ENCODE results near the gene MPPED1. TPM values are rescaled to one million over a fixed set of nuclear protein-coding genes. Genes with fewer than 3 reads are reported as not detected.

The MPPED1 gene
- total RNA-seq, 1 donor from 2014 or later, result not detected

- H3K9ac ChIP-seq (ENCODE audit: low read length), result no peak overlapping the region
- no peak overlapping the region for H3K27ac Mint-ChIP-seq (ENCODE audit: unreplicated experiment)
- no peak for FAIRE-seq
- no peak overlapping the region for H3K4me3 Mint-ChIP-seq (ENCODE audit: unreplicated experiment)
- H3K27me3 Mint-ChIP-seq (ENCODE audit: low read depth, unreplicated experiment), result peaks cover 59% of the 10 kb centered on the region
- no peaks in the 10 kb centered on the region for H3K79me2 ChIP-seq (ENCODE audit: insufficient read depth, low read length)
- no peaks in the 10 kb centered on the region for H3K36me3 ChIP-seq (ENCODE audit: insufficient read depth, low read length)
- H4K20me1 ChIP-seq (ENCODE audit: insufficient read depth, low read length), result no peaks in the 10 kb centered on the region
- H3K27ac ChIP-seq (ENCODE audit: low read depth, low read length), result no peak overlapping the region
- H3K4me1 ChIP-seq (ENCODE audit: insufficient read depth, low read length), result no peaks in the 10 kb centered on the region
- H3K4me3 ChIP-seq (ENCODE audit: insufficient read depth, low read depth, low read length), result no peak overlapping the region
- peaks cover 20% of the 10 kb centered on the region for H3K9me3 Mint-ChIP-seq (ENCODE audit: unreplicated experiment)
- peaks cover 3% of the 10 kb centered on the region for H3K27me3 ChIP-seq (ENCODE audit: insufficient read depth, low read length)
- TF ChIP-seq CTCF (IDR thresholded peaks at IDR 0.05; ENCODE audit: insufficient read depth, low read depth, low read length), result no peak
- TF ChIP-seq EZH2 (IDR thresholded peaks at IDR 0.05; ENCODE audit: insufficient read depth, low read length), result no peak
- H3K4me2 ChIP-seq (ENCODE audit: low read length), result no peak overlapping the region
- H3K4me1 Mint-ChIP-seq (ENCODE audit: low read depth, unreplicated experiment), result no peaks in the 10 kb centered on the region
- H2AFZ ChIP-seq (ENCODE audit: low read depth, low read length), result no peak overlapping the region
- DNase-seq (ENCODE audit: low read depth), result no peak
- H3K9me3 ChIP-seq (ENCODE audit: insufficient read depth, low read depth, low read length), result no peaks in the 10 kb centered on the region
- no peaks in the 10 kb centered on the region for H3K36me3 Mint-ChIP-seq (ENCODE audit: low read depth, unreplicated experiment)
Observed at GRCh38 chr22:43457002-43457401, 45.2 kb downstream of the MPPED1 start.

GRCh38 chr22:43462701-43463100 is 50.9 kb downstream of the MPPED1 start:
- no peak overlapping the region for H2AFZ ChIP-seq (ENCODE audit: low read depth, low read length)
- H3K27ac ChIP-seq (ENCODE audit: low read depth, low read length), result no peak overlapping the region
- no peaks in the 10 kb centered on the region for H3K9me3 ChIP-seq (ENCODE audit: insufficient read depth, low read depth, low read length)
- no peaks in the 10 kb centered on the region for H3K79me2 ChIP-seq (ENCODE audit: insufficient read depth, low read length)
- no peak overlapping the region for H3K27ac Mint-ChIP-seq (ENCODE audit: unreplicated experiment)
- H3K27me3 Mint-ChIP-seq (ENCODE audit: low read depth, unreplicated experiment), result peaks cover 52% of the 10 kb centered on the region
- no peak overlapping the region for H3K4me3 Mint-ChIP-seq (ENCODE audit: unreplicated experiment)
- H3K4me1 ChIP-seq (ENCODE audit: insufficient read depth, low read length), result no peaks in the 10 kb centered on the region
- no peak overlapping the region for H3K4me3 ChIP-seq (ENCODE audit: insufficient read depth, low read depth, low read length)
- H3K27me3 ChIP-seq (ENCODE audit: insufficient read depth, low read length), result no peaks in the 10 kb centered on the region
- peaks cover 35% of the 10 kb centered on the region for H3K9me3 Mint-ChIP-seq (ENCODE audit: unreplicated experiment)
- no peaks in the 10 kb centered on the region for H3K36me3 Mint-ChIP-seq (ENCODE audit: low read depth, unreplicated experiment)
- FAIRE-seq (no peak), DNase-seq (ENCODE audit: low read depth) (no peak)
- no peak for TF ChIP-seq EZH2 (IDR thresholded peaks at IDR 0.05; ENCODE audit: insufficient read depth, low read length)
- no peaks in the 10 kb centered on the region for H3K4me1 Mint-ChIP-seq (ENCODE audit: low read depth, unreplicated experiment)
- no peaks in the 10 kb centered on the region for H3K36me3 ChIP-seq (ENCODE audit: insufficient read depth, low read length)
- no peak overlapping the region for H3K4me2 ChIP-seq (ENCODE audit: low read length)
- no peaks in the 10 kb centered on the region for H4K20me1 ChIP-seq (ENCODE audit: insufficient read depth, low read length)
- H3K9ac ChIP-seq (ENCODE audit: low read length), result no peak overlapping the region

- Mint-ChIP-seq H3K27ac (ENCODE audit: unreplicated experiment) (no peak overlapping the region), H3K4me1 (ENCODE audit: low read depth, unreplicated experiment) (no peaks in the 10 kb centered on the region), H3K27me3 (ENCODE audit: low read depth, unreplicated experiment) (peaks cover 61% of the 10 kb centered on the region), H3K36me3 (ENCODE audit: low read depth, unreplicated experiment) (no peaks in the 10 kb centered on the region), H3K9me3 (ENCODE audit: unreplicated experiment) (peaks cover 31% of the 10 kb centered on the region), H3K4me3 (ENCODE audit: unreplicated experiment) (no peak overlapping the region)
- Histone ChIP-seq H3K36me3 (ENCODE audit: insufficient read depth, low read length) (no peaks in the 10 kb centered on the region), H2AFZ (ENCODE audit: low read depth, low read length) (no peak overlapping the region), H3K79me2 (ENCODE audit: insufficient read depth, low read length) (no peaks in the 10 kb centered on the region), H4K20me1 (ENCODE audit: insufficient read depth, low read length) (no peaks in the 10 kb centered on the region), H3K9me3 (ENCODE audit: insufficient read depth, low read depth, low read length) (no peaks in the 10 kb centered on the region), H3K27ac (ENCODE audit: low read depth, low read length) (no peak overlapping the region), H3K4me2 (ENCODE audit: low read length) (no peak overlapping the region), H3K4me1 (ENCODE audit: insufficient read depth, low read length) (no peaks in the 10 kb centered on the region), H3K27me3 (ENCODE audit: insufficient read depth, low read length) (no peaks in the 10 kb centered on the region), H3K9ac (ENCODE audit: low read length) (no peak overlapping the region), H3K4me3 (ENCODE audit: insufficient read depth, low read depth, low read length) (no peak overlapping the region)
- FAIRE-seq (no peak), DNase-seq (ENCODE audit: low read depth) (no peak)
- TF ChIP-seq EZH2 (IDR thresholded peaks at IDR 0.05; ENCODE audit: insufficient read depth, low read length), result no peak
- no peak for TF ChIP-seq CTCF (IDR thresholded peaks at IDR 0.05; ENCODE audit: insufficient read depth, low read depth, low read length)
Observed at GRCh38 chr22:43464809-43465208, 53.0 kb downstream of the MPPED1 start.

Data from astrocyte (in vitro differentiated cells and primary cell).